Endodermal cell (in vitro differentiated cells): ENCODE data around the gene METTL22. TPM values are rescaled to one million over a fixed set of nuclear protein-coding genes. Genes with fewer than 3 reads are reported as not detected.

Source experiments
- DNase-seq: peaks from one replicate; pipeline ENCODE4 v3.0.0-alpha.2; 2017
- H3K27ac ChIP-seq: 2 replicates; pipeline ENCODE4 v1.5.1; 2013; ENCODE audit warnings: mild to moderate bottlenecking, low read depth, low read length, moderate library complexity
- H3K27me3 ChIP-seq: 2 replicates; pipeline ENCODE4 v1.6.1; 2013; ENCODE audit warnings: mild to moderate bottlenecking, low read length, moderate library complexity; ENCODE audit not compliant: insufficient read depth, control insufficient read depth, poor library complexity, severe bottlenecking
- H3K36me3 ChIP-seq: 2 replicates; pipeline ENCODE4 v1.7.0; 2013; ENCODE audit warnings: mild to moderate bottlenecking, low read length, moderate library complexity; ENCODE audit not compliant: control insufficient read depth, insufficient read depth
- H3K4me1 ChIP-seq: one replicate; pipeline ENCODE4 v1.7.0; 2013; ENCODE audit warnings: low read length; ENCODE audit not compliant: control insufficient read depth, insufficient read depth
- H3K4me3 ChIP-seq: 2 replicates; pipeline ENCODE4 v1.5.1; 2013; ENCODE audit warnings: mild to moderate bottlenecking, low read length, moderate library complexity
- H3K9ac ChIP-seq: 2 replicates; pipeline ENCODE4 v1.6.1; 2013; ENCODE audit warnings: mild to moderate bottlenecking, low read length, moderate library complexity; ENCODE audit not compliant: poor library complexity, severe bottlenecking; ENCODE audit errors: extremely low read depth
- H3K9me3 ChIP-seq: 2 replicates; pipeline ENCODE4 v1.6.1; 2013; ENCODE audit warnings: mild to moderate bottlenecking, low read length, moderate library complexity; ENCODE audit not compliant: control insufficient read depth
- H3K27ac Mint-ChIP-seq: 2 replicates; pipeline ENCODE4 v1.8.0; 2020; ENCODE audit warnings: mixed read lengths
- H3K27me3 Mint-ChIP-seq: 2 replicates; pipeline ENCODE4 v1.8.0; 2021; ENCODE audit warnings: mild to moderate bottlenecking, mixed read lengths; ENCODE audit not compliant: insufficient read depth
- H3K36me3 Mint-ChIP-seq: 2 replicates; pipeline ENCODE4 v1.8.0; 2020; ENCODE audit warnings: low read depth, mixed read lengths
- H3K4me1 Mint-ChIP-seq: 2 replicates; pipeline ENCODE4 v1.8.0; 2020; ENCODE audit warnings: mixed read lengths
- H3K4me3 Mint-ChIP-seq: 2 replicates; pipeline ENCODE4 v1.8.0; 2020; ENCODE audit warnings: mild to moderate bottlenecking, moderate library complexity, mixed read lengths
- H3K9me3 Mint-ChIP-seq: 2 replicates; pipeline ENCODE4 v1.8.0; 2020; ENCODE audit warnings: mild to moderate bottlenecking, mixed read lengths
- CTCF ChIP-seq: fragments of 200-600 bp; sonication (generic); conservative IDR thresholded peaks from 2 replicates; pipeline ENCODE4 v1.5.0; 2021; ENCODE audit warnings: antibody characterized with exemption, mild to moderate bottlenecking
- WGBS, 2 experiments: methylation state at CpG; one replicate each; pipeline versions ENCODE4 v1.1.5 to v1.1.7; 2013; ENCODE audit warnings: missing lambda C conversion rate in 2 of 2, mixed read lengths in 1 of 2; ENCODE audit not compliant: insufficient coverage in 1 of 2, insufficient read length in 1 of 2; 5-methylcytosine and 5-hydroxymethylcytosine counted together
- total RNA-seq, 2 donors: library from RNA; stranded (reverse); fragmentation: NEBNext Ultra II Directional in 1 of 2; extraction: Animal tissue kit (Norgen Biotek cat#: 25700) in 1 of 2; gene quantifications; 2 replicates in 1 of 2; 3 replicates in 1 of 2; pipeline ENCODE4 v1.2.1, GENCODE V29; 2021

The METTL22 gene
- total RNA-seq, 2 donors from 2014 or later, result 55.1 to 70.5 TPM

GRCh38 chr16:8644211-8645140, 23.0 kb downstream of the METTL22 start:
- H3K36me3 Mint-ChIP-seq, result peaks cover 87% of the 10 kb centered on the region
- Histone ChIP-seq H3K27me3 (no peaks in the 10 kb centered on the region), H3K4me3 (no peak overlapping the region), H3K9me3 (no peaks in the 10 kb centered on the region), H3K36me3 (peaks cover 78% of the 10 kb centered on the region), H3K9ac (no peak overlapping the region), H3K27ac (no peak overlapping the region), H3K4me1 (no peaks in the 10 kb centered on the region)
- H3K9me3 Mint-ChIP-seq, result no peaks in the 10 kb centered on the region
- peak overlapping the region; percentile 18 for H3K27ac Mint-ChIP-seq
- 90 to 91% methylated on average over 23 to 29 of the region's 29 CpGs for WGBS, 2 experiments
- no peaks in the 10 kb centered on the region for H3K27me3 Mint-ChIP-seq
- no peak for TF ChIP-seq CTCF
- DNase-seq, result no peak
- no peaks in the 10 kb centered on the region for H3K4me1 Mint-ChIP-seq
- no peak overlapping the region for H3K4me3 Mint-ChIP-seq

GRCh38 chr16:8645141-8645521, 23.6 kb downstream of the METTL22 start:
- H3K4me3 Mint-ChIP-seq, result no peak overlapping the region
- Histone ChIP-seq H3K9me3 (no peaks in the 10 kb centered on the region), H3K9ac (no peak overlapping the region), H3K4me3 (no peak overlapping the region), H3K27me3 (no peaks in the 10 kb centered on the region), H3K27ac (no peak overlapping the region), H3K4me1 (no peaks in the 10 kb centered on the region), H3K36me3 (peaks cover 72% of the 10 kb centered on the region)
- DNase-seq, result no peak
- no peaks in the 10 kb centered on the region for H3K4me1 Mint-ChIP-seq
- 82 to 84% methylated on average over 6 to 11 of the region's 11 CpGs for WGBS, 2 experiments
- TF ChIP-seq CTCF, result no peak
- H3K9me3 Mint-ChIP-seq, result no peaks in the 10 kb centered on the region
- H3K27ac Mint-ChIP-seq, result peak overlapping the region; percentile 18
- no peaks in the 10 kb centered on the region for H3K27me3 Mint-ChIP-seq
- peaks cover 84% of the 10 kb centered on the region for H3K36me3 Mint-ChIP-seq

- H3K4me1 Mint-ChIP-seq, result no peaks in the 10 kb centered on the region
- H3K9ac ChIP-seq, result no peak overlapping the region
- no peak overlapping the region for H3K27ac Mint-ChIP-seq
- WGBS, 2 experiments, result 88 to 91% methylated on average over 13 of the region's 13 CpGs
- H3K4me3 Mint-ChIP-seq, result no peak overlapping the region
- H3K9me3 ChIP-seq, result no peaks in the 10 kb centered on the region
- no peak overlapping the region for H3K4me3 ChIP-seq
- H3K27ac ChIP-seq, result no peak overlapping the region
- no peaks in the 10 kb centered on the region for H3K9me3 Mint-ChIP-seq
- no peaks in the 10 kb centered on the region for H3K27me3 Mint-ChIP-seq
- H3K4me1 ChIP-seq, result no peaks in the 10 kb centered on the region
- H3K36me3 ChIP-seq, result peaks cover 70% of the 10 kb centered on the region
- no peak for DNase-seq
- no peaks in the 10 kb centered on the region for H3K27me3 ChIP-seq
- peaks cover 82% of the 10 kb centered on the region for H3K36me3 Mint-ChIP-seq
- TF ChIP-seq CTCF, result no peak
Measured at GRCh38 chr16:8645831-8646230, 24.3 kb downstream of the METTL22 start.
